GM12892 (cell line): ENCODE results near the gene TCFL5.

Experiments used
- POLR2A ChIP-seq: IDR thresholded peaks from 2 replicates; pipeline ENCODE4 v1.6.1; 2011; ENCODE audit warnings: low read depth, low read length, control low read depth
- POLR2AphosphoS5 ChIP-seq: IDR thresholded peaks from 2 replicates; pipeline ENCODE4 v1.6.1; 2011; ENCODE audit warnings: low read depth, low read length, control low read depth

- TF ChIP-seq POLR2A (no peak), POLR2AphosphoS5 (no peak)
Measured at GRCh38 chr20:62858058-62858830, 3.4 kb downstream of the TCFL5 start.
